Glutamatergic neuron (in vitro differentiated cells): ENCODE measurements around the gene SIM2. TPM values are rescaled to one million over a fixed set of nuclear protein-coding genes. Genes with fewer than 3 reads are reported as not detected.

Experiments
- DNase-seq: peaks from one replicate; pipeline ENCODE4 v3.0.0; 2022
- H3K27ac Mint-ChIP-seq: one replicate; pipeline ENCODE4 v1.8.0; 2020; ENCODE audit warnings: mild to moderate bottlenecking, mixed read lengths, inconsistent platforms; ENCODE audit not compliant: unreplicated experiment
- H3K27me3 Mint-ChIP-seq: one replicate; pipeline ENCODE4 v1.8.0; 2020; ENCODE audit warnings: mild to moderate bottlenecking, moderate library complexity, mixed read lengths, inconsistent platforms; ENCODE audit not compliant: unreplicated experiment
- H3K36me3 Mint-ChIP-seq: one replicate; pipeline ENCODE4 v1.8.0; 2020; ENCODE audit warnings: mild to moderate bottlenecking, mixed read lengths, inconsistent platforms; ENCODE audit not compliant: unreplicated experiment
- H3K4me1 Mint-ChIP-seq: one replicate; pipeline ENCODE4 v1.8.0; 2020; ENCODE audit warnings: mild to moderate bottlenecking, low read depth, mixed read lengths, inconsistent platforms; ENCODE audit not compliant: unreplicated experiment
- H3K4me3 Mint-ChIP-seq: one replicate; pipeline ENCODE4 v1.8.0; 2020; ENCODE audit warnings: mild to moderate bottlenecking, mixed read lengths, inconsistent platforms; ENCODE audit not compliant: unreplicated experiment
- H3K9me3 Mint-ChIP-seq: one replicate; pipeline ENCODE4 v1.8.0; 2020; ENCODE audit warnings: mild to moderate bottlenecking, moderate library complexity, mixed read lengths, inconsistent platforms; ENCODE audit not compliant: unreplicated experiment
- total RNA-seq: library from RNA; stranded (reverse); fragmentation: NEBNext Ultra II Directional; extraction: Animal tissue kit (Norgen Biotek cat#: 25700); gene quantifications from one replicate; pipeline ENCODE4 v1.2.1, GENCODE V29; 2021; ENCODE audit not compliant: unreplicated experiment
- TF ChIP-seq, protein P1 (sequence below): fragments of 200-600 bp; sonication (generic); IDR thresholded peaks from one replicate; pipeline ENCODE4 v1.5.0; 2021; ENCODE audit not compliant: partially characterized antibody, unreplicated experiment

Gene SIM2
- total RNA-seq, 1 donor from 2014 or later = 4.8 TPM

DNA sequence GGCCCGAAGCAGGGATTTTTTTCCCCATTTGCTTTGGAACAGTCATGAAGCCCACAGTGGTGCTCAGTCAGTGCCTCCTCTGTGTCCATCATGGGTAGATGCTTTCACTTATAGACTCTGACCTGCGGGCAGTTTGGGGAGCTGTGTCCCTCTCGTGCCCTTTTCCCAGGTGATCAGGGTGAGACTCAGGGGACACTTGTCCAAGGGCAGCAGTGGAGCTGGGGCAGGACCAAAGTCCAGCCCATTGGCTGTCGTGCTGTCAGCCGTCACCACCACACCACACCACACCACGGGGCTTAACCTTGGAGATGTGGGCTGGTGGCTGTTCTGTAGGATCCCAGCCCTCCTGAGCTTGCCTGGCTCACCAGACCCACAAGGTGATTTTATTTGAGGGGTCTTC is 34.9 kb downstream of the SIM2 start:
- TF ChIP-seq, protein P1, sequence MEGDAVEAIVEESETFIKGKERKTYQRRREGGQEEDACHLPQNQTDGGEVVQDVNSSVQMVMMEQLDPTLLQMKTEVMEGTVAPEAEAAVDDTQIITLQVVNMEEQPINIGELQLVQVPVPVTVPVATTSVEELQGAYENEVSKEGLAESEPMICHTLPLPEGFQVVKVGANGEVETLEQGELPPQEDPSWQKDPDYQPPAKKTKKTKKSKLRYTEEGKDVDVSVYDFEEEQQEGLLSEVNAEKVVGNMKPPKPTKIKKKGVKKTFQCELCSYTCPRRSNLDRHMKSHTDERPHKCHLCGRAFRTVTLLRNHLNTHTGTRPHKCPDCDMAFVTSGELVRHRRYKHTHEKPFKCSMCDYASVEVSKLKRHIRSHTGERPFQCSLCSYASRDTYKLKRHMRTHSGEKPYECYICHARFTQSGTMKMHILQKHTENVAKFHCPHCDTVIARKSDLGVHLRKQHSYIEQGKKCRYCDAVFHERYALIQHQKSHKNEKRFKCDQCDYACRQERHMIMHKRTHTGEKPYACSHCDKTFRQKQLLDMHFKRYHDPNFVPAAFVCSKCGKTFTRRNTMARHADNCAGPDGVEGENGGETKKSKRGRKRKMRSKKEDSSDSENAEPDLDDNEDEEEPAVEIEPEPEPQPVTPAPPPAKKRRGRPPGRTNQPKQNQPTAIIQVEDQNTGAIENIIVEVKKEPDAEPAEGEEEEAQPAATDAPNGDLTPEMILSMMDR = no peak
- Mint-ChIP-seq H3K9me3 (peaks cover 6% of the 10 kb centered on the region), H3K27ac (no peak overlapping the region), H3K4me3 (no peak overlapping the region), H3K4me1 (peaks cover 8% of the 10 kb centered on the region), H3K27me3 (peaks cover 22% of the 10 kb centered on the region), H3K36me3 (peaks cover 13% of the 10 kb centered on the region)
- no peak for DNase-seq

- Mint-ChIP-seq H3K9me3 (peaks cover 6% of the 10 kb centered on the region), H3K27ac (no peak overlapping the region), H3K4me1 (peaks cover 8% of the 10 kb centered on the region), H3K4me3 (no peak overlapping the region), H3K27me3 (peaks cover 21% of the 10 kb centered on the region), H3K36me3 (peaks cover 13% of the 10 kb centered on the region)
- DNase-seq = no peak
- TF ChIP-seq, protein P1 = no peak
Measured at GRCh38 chr21:36734367-36735200, 35.7 kb downstream of the SIM2 start.

- peaks cover 16% of the 10 kb centered on the region for H3K27me3 Mint-ChIP-seq
- peaks cover 6% of the 10 kb centered on the region for H3K9me3 Mint-ChIP-seq
- peaks cover 8% of the 10 kb centered on the region for H3K4me1 Mint-ChIP-seq
- H3K36me3 Mint-ChIP-seq = peaks cover 13% of the 10 kb centered on the region
- TF ChIP-seq, protein P1 = no peak
- no peak for DNase-seq
- peak overlapping the region; percentile 38 for H3K27ac Mint-ChIP-seq
- H3K4me3 Mint-ChIP-seq = no peak overlapping the region
Measured at GRCh38 chr21:36735201-36735515, 36.2 kb downstream of the SIM2 start.

DNA sequence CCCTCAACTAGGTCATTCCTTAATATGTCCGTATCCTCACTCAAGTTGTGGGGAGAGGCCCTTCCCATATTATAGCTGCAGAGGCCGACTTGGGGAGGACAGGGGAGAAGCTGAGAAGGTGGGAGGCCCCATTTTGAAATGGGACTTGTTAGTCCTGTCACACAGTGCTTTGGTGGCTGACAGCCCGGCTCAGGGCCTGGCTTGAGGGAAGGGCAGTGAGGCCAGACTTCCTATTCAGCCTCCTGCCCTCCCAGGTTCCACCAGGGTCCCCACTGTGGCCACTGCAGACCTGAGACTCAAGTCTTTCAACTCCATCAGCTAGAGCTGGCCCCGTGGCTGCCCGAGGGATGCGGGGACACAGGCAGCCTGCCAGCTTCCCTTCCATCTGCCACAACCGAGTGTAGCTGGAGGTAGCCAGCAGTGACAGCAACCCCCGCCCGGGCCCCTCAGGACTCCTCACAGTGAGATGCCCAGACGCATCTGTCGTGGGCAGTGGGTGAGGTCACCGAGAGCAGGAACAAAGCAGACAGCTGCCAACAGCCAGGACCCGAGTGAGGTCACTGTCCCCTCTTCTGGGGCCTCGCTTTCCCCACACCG is 36.9 kb downstream of the SIM2 start:
- H3K9me3 Mint-ChIP-seq = peaks cover 6% of the 10 kb centered on the region
- H3K4me1 Mint-ChIP-seq = peaks cover 8% of the 10 kb centered on the region
- peak overlapping the region; percentile 55 for H3K27ac Mint-ChIP-seq
- peak; percentile 69 for DNase-seq
- H3K27me3 Mint-ChIP-seq = peaks cover 13% of the 10 kb centered on the region
- TF ChIP-seq, protein P1 = no peak
- H3K4me3 Mint-ChIP-seq = peak overlapping the region; percentile 34
- H3K36me3 Mint-ChIP-seq = peaks cover 10% of the 10 kb centered on the region
